Endothelial cell of umbilical vein (primary cell): Measurements from ENCODE around the gene PAK2. TPM values are rescaled to one million over a fixed set of nuclear protein-coding genes. Genes with fewer than 3 reads are reported as not detected.

ENCODE experiments used
- BruUV-seq: library from RNA; stranded (reverse); fragments of 400-500 nt; replicated peaks from 2 replicates; lab custom pipeline; 2021; lab: Mats Ljungman, UMichigan
- CTCF ChIA-PET: fragments of 300-600, 350-600 bp; sonication (Branson Sonifier 250); formaldehyde crosslinking; loops from one replicate; lab custom pipeline; 2021; ENCODE audit warnings: antibody characterized with exemption, inconsistent platforms; lab: Charles Lee
- POLR2A ChIA-PET: fragments of 300-600, 350-600 bp; sonication (Branson Sonifier 250); formaldehyde crosslinking; loops from one replicate; lab custom pipeline; 2021; ENCODE audit warnings: antibody characterized with exemption, inconsistent platforms; lab: Charles Lee
- DNase-seq: peaks from one replicate; pipeline ENCODE4 v3.0.0-alpha.2; 2011; ENCODE audit warnings: low read depth, low spot score
- FAIRE-seq: peaks from 2 replicates; lab custom pipeline; 2011; peaks lifted over from hg19 to GRCh38; lab: Jason Lieb, UNC
- H2AFZ ChIP-seq: 2 replicates; pipeline ENCODE4 v1.6.0; 2012; ENCODE audit warnings: low read depth, low read length, control low read depth, inconsistent platforms
- H3K27ac ChIP-seq: 2 replicates; pipeline ENCODE4 v1.5.1; 2011; ENCODE audit warnings: low read depth, mild to moderate bottlenecking, control low read depth, low read length, moderate library complexity; ENCODE audit not compliant: insufficient read depth
- H3K27me3 ChIP-seq, 2 experiments: 2 replicates each; pipeline versions ENCODE4 v1.6.0 to v1.6.1; 2011; ENCODE audit warnings: low read length in 2 of 2, mixed read lengths in 1 of 2; ENCODE audit not compliant: control insufficient read depth in 2 of 2, insufficient read depth in 2 of 2
- H3K36me3 ChIP-seq, 2 experiments: 2 replicates in 1 of 2; 3 replicates in 1 of 2; pipeline ENCODE4 v1.5.1; 2011; ENCODE audit warnings: low read length in 2 of 2, mild to moderate bottlenecking in 1 of 2, moderate library complexity in 1 of 2; ENCODE audit not compliant: control insufficient read depth in 2 of 2, insufficient read depth in 2 of 2; ENCODE audit errors: extremely low read depth in 1 of 2
- H3K4me1 ChIP-seq: 3 replicates; pipeline ENCODE4 v1.5.1; 2011; ENCODE audit warnings: mild to moderate bottlenecking, low read length; ENCODE audit not compliant: control insufficient read depth, insufficient read depth; ENCODE audit errors: extremely low read depth
- H3K4me2 ChIP-seq: 2 replicates; pipeline ENCODE4 v1.6.1; 2011; ENCODE audit warnings: low read length, control low read depth, mixed read lengths; ENCODE audit not compliant: insufficient read depth
- H3K4me3 ChIP-seq, 3 experiments: fragments of 200-600 bp in 1 of 3; sonication (generic), shearing (Covaris generic) in 1 of 3; replicated peaks in 1 of 3; 2 replicates each; pipeline ENCODE4 v1.5.1; 2011 to 2016; ENCODE audit warnings: control low read depth in 3 of 3, low read length in 3 of 3, mild to moderate bottlenecking in 2 of 3, inconsistent platforms in 1 of 3, low read depth in 1 of 3, moderate library complexity in 1 of 3; ENCODE audit not compliant: insufficient read depth in 1 of 3
- H3K79me2 ChIP-seq: 2 replicates; pipeline ENCODE4 v1.6.0; 2012; ENCODE audit warnings: low read length, inconsistent platforms; ENCODE audit not compliant: control insufficient read depth, insufficient read depth
- H3K9ac ChIP-seq: replicated peaks from 2 replicates; pipeline ENCODE3; 2011; ENCODE audit warnings: low read length, control low read depth; ENCODE audit not compliant: insufficient read depth; ENCODE audit errors: extremely low read depth
- H3K9me1 ChIP-seq: replicated peaks from 3 replicates; pipeline ENCODE4 v1.6.0; 2011; ENCODE audit warnings: mild to moderate bottlenecking, low read length; ENCODE audit not compliant: control insufficient read depth, insufficient read depth; ENCODE audit errors: extremely low read depth
- H3K9me3 ChIP-seq: replicated peaks from 2 replicates; pipeline ENCODE4 v1.5.1; 2012; ENCODE audit warnings: low read length, inconsistent platforms; ENCODE audit not compliant: control insufficient read depth, insufficient read depth
- H4K20me1 ChIP-seq: replicated peaks from 2 replicates; pipeline ENCODE3; 2011; ENCODE audit warnings: mild to moderate bottlenecking, low read length; ENCODE audit not compliant: control insufficient read depth, insufficient read depth; ENCODE audit errors: extremely low read depth
- CTCF ChIP-seq, 2 donors: IDR thresholded peaks; 1 replicate in 1 of 2; 2 replicates in 1 of 2; pipeline ENCODE4 v1.5.1; 2011; ENCODE audit warnings: low read length in 2 of 2, mild to moderate bottlenecking in 2 of 2, moderate library complexity in 2 of 2, control low read depth in 1 of 2, inconsistent platforms in 1 of 2, low read depth in 1 of 2; ENCODE audit not compliant: insufficient read depth in 1 of 2; ENCODE audit errors: extremely low read depth in 1 of 2
- EZH2 ChIP-seq: IDR thresholded peaks from 2 replicates; pipeline ENCODE4 v1.6.1; 2012; ENCODE audit warnings: borderline replicate concordance, low read depth, mild to moderate bottlenecking, moderate library complexity, low read length, inconsistent platforms; ENCODE audit not compliant: severe bottlenecking
- FOS ChIP-seq: IDR thresholded peaks from 2 replicates; pipeline ENCODE4 v1.6.1; 2011; ENCODE audit warnings: mild to moderate bottlenecking, low read length, moderate library complexity, borderline replicate concordance; ENCODE audit not compliant: insufficient read depth
- GATA2 ChIP-seq: IDR thresholded peaks from 2 replicates; pipeline ENCODE4 v1.7.0; 2011; ENCODE audit warnings: low read depth, mild to moderate bottlenecking, moderate library complexity, mixed read lengths, low read length; ENCODE audit not compliant: insufficient read length, insufficient read depth
- JUN ChIP-seq: IDR thresholded peaks from 2 replicates; pipeline ENCODE4 v1.6.1; 2011; ENCODE audit warnings: borderline replicate concordance, low read depth; ENCODE audit not compliant: insufficient read length, insufficient read depth
- MYC ChIP-seq: IDR thresholded peaks from one replicate; pipeline ENCODE4 v1.6.1; 2011; ENCODE audit warnings: mild to moderate bottlenecking, low read depth, low read length
- POLR2A ChIP-seq: IDR thresholded peaks from 2 replicates; pipeline ENCODE4 v1.6.1; 2012; ENCODE audit warnings: low read depth, mild to moderate bottlenecking, control low read depth, low read length
- POLR2AphosphoS5 ChIP-seq: IDR thresholded peaks from 2 replicates; pipeline ENCODE4 v1.6.1; 2012; ENCODE audit warnings: low read depth, mild to moderate bottlenecking, control low read depth, low read length, moderate library complexity; ENCODE audit not compliant: insufficient read depth
- dilution Hi-C: fragments of 300-500 bp; cut with MboI; formaldehyde crosslinking; loops from one replicate; pipeline ENCODE4 v1.15.0; 2019; ENCODE audit warnings: low sequenced_read_pairs; ENCODE audit not compliant: extremely low pct_ligation_motif_present
- intact Hi-C: fragments of 100-400 bp; cut with micrococcal nuclease; formaldehyde crosslinking; loops from one replicate; pipeline ENCODE4 v1.10.0; 2022
- polyA plus RNA-seq, 4 experiments: library from polyadenylated mRNA; depleted of rRNA in 3 of 4; stranded (reverse) in 3 of 4; unstranded in 1 of 4; fragments of >200 nt; gene quantifications; 2 replicates each; pipeline versions ENCODE4 v1.2.1 to v1.2.3, GENCODE V29; 2011 to 2012; ENCODE audit warnings: missing spikeins in 1 of 4
- total RNA-seq: library from RNA; stranded (reverse); gene quantifications from 2 replicates; pipeline ENCODE4 v1.2.3, GENCODE V29; 2021
- TF ChIP-seq, protein P1 (sequence below): IDR thresholded peaks from 2 replicates; pipeline ENCODE4 v1.6.1; 2011; ENCODE audit not compliant: insufficient read depth, insufficient read length

PAK2 gene
- total and polyA plus RNA-seq, 2 donors (not counting 3 experiments of a cell fraction or from before 2014, with no cell fraction given), result 22.6 to 98.9 TPM

GRCh38 chr3:196812853-196813252, 73.2 kb downstream of the PAK2 start:
- BruUV-seq, result no TSS peak
- Histone ChIP-seq H3K4me3 (no peak overlapping the region), H3K4me2 (no peak overlapping the region), H3K9me1 (no peaks in the 10 kb centered on the region), H3K9me3 (no peaks in the 10 kb centered on the region), H3K4me1 (peaks cover 5% of the 10 kb centered on the region), H4K20me1 (peaks cover 2% of the 10 kb centered on the region), H3K27me3 (no peaks in the 10 kb centered on the region), H3K79me2 (no peaks in the 10 kb centered on the region), H3K27ac (no peak overlapping the region), H3K9ac (no peak overlapping the region), H3K36me3 (peaks cover 0 to 7% of the 10 kb centered on the region in 2 experiments), H2AFZ (no peak overlapping the region)
- dilution Hi-C loops, result no loop called here
- CTCF ChIA-PET, result no interaction called here
- FAIRE-seq (no peak), DNase-seq (no peak)
- TF ChIP-seq POLR2AphosphoS5, result no peak
- TF ChIP-seq JUN, result no peak
- no peak for TF ChIP-seq CTCF (IDR thresholded peaks at IDR 0.05; ENCODE audit: extremely low read depth in 1 of 2, insufficient read depth in 1 of 2, low read depth in 1 of 2, low read length in 2 of 2)
- intact Hi-C loops, result no loop called here
- POLR2A ChIA-PET, result no interaction called here

DNA sequence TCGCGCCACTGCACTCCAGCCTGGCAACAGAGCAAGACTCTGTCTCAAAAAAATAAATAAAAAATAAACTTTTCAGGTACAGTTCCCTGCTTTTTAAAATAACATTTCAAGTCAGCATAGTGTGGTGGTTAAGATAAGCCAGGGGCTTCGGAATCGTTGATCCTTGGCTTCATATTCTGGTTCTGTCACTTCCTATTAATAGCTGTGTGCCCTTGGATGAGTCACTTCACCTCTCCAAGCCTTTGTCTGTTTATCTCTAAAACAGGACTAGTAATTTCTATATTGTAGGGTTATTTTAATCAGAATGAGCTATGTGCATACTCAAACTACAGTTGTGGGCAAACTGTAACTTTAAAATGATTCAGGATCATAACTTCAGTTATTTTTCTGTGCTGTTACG, 74.2 kb downstream of the PAK2 start:
- intact Hi-C loops (no loop called here), dilution Hi-C loops (no loop called here)
- no peak overlapping the region for H3K4me3 ChIP-seq
- H3K27me3 ChIP-seq, result no peaks in the 10 kb centered on the region
- peaks cover 2% of the 10 kb centered on the region for H4K20me1 ChIP-seq
- no peak overlapping the region for H3K27ac ChIP-seq
- H3K4me2 ChIP-seq, result no peak overlapping the region
- TF ChIP-seq GATA2 (peak; percentile 29), POLR2A (no peak), CTCF (IDR thresholded peaks at IDR 0.05; ENCODE audit: extremely low read depth in 1 of 2, insufficient read depth in 1 of 2, low read depth in 1 of 2, low read length in 2 of 2) (no peak), JUN (peak; percentile 73), POLR2AphosphoS5 (no peak), MYC (no peak), FOS (peak; percentile 60), EZH2 (no peak)
- TF ChIP-seq, protein P1, sequence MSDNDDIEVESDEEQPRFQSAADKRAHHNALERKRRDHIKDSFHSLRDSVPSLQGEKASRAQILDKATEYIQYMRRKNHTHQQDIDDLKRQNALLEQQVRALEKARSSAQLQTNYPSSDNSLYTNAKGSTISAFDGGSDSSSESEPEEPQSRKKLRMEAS, result no peak
- no peaks in the 10 kb centered on the region for H3K79me2 ChIP-seq
- DNase-seq (peak; percentile 56), FAIRE-seq (no peak)
- no TSS peak for BruUV-seq
- no peak overlapping the region for H3K9ac ChIP-seq
- ChIA-PET POLR2A (no interaction called here), CTCF (interaction anchor here (1.0 kb wide), 1 partner anchor 204 kb away, joined by 5 read pairs; no protein-coding TSS in a partner anchor)
- H3K9me3 ChIP-seq, result no peaks in the 10 kb centered on the region
- H3K9me1 ChIP-seq, result no peaks in the 10 kb centered on the region
- H3K4me1 ChIP-seq, result peaks cover 3% of the 10 kb centered on the region
- peaks cover 0 to 7% of the 10 kb centered on the region in 2 experiments for H3K36me3 ChIP-seq
- no peak overlapping the region for H2AFZ ChIP-seq
